ENCODE measurements around the gene MMP25. TPM values are rescaled to one million over a fixed set of nuclear protein-coding genes. Genes with fewer than 3 reads are reported as not detected.

Gene MMP25
- total and polyA plus RNA-seq, 9 of the 15 experiments (the other 6 are each of a cell fraction or from before 2014, with no cell fraction given) = 0.03 to 0.04 TPM; not detected in 7

DNA sequence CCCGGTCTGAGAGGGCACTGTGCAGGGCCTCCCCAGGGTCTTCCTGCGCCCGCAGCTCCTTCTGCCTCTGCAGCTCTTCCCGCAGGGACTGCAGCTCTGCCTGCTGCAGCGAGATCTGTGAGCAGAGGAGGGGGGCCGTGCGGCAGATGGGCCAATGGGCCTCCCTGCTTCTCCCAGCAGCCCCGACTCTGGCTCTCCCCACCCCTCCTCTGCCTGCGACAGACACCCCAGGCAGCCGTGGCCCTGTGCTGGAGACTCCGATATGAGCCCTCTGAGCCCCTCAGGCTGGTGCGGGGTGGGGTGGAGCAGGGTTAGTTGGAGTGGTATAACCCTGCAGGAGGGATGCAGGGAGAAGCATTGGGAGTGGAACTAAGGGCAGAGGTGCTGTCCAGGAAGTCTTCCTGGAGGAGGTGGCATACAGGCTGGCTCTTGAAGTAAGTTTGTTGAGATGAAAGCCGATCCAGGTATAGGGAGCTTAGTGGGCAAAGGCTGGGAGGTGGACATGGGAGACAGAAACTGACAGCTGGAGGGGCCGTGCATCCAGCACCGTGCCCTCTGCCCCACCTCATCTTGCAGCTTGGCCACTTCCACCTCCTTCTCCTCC is 17.5 kb upstream of the MMP25 start (continued):
- TF ChIP-seq, protein P1, sequence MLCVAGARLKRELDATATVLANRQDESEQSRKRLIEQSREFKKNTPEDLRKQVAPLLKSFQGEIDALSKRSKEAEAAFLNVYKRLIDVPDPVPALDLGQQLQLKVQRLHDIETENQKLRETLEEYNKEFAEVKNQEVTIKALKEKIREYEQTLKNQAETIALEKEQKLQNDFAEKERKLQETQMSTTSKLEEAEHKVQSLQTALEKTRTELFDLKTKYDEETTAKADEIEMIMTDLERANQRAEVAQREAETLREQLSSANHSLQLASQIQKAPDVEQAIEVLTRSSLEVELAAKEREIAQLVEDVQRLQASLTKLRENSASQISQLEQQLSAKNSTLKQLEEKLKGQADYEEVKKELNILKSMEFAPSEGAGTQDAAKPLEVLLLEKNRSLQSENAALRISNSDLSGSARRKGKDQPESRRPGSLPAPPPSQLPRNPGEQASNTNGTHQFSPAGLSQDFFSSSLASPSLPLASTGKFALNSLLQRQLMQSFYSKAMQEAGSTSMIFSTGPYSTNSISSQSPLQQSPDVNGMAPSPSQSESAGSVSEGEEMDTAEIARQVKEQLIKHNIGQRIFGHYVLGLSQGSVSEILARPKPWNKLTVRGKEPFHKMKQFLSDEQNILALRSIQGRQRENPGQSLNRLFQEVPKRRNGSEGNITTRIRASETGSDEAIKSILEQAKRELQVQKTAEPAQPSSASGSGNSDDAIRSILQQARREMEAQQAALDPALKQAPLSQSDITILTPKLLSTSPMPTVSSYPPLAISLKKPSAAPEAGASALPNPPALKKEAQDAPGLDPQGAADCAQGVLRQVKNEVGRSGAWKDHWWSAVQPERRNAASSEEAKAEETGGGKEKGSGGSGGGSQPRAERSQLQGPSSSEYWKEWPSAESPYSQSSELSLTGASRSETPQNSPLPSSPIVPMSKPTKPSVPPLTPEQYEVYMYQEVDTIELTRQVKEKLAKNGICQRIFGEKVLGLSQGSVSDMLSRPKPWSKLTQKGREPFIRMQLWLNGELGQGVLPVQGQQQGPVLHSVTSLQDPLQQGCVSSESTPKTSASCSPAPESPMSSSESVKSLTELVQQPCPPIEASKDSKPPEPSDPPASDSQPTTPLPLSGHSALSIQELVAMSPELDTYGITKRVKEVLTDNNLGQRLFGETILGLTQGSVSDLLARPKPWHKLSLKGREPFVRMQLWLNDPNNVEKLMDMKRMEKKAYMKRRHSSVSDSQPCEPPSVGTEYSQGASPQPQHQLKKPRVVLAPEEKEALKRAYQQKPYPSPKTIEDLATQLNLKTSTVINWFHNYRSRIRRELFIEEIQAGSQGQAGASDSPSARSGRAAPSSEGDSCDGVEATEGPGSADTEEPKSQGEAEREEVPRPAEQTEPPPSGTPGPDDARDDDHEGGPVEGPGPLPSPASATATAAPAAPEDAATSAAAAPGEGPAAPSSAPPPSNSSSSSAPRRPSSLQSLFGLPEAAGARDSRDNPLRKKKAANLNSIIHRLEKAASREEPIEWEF (CRISPR knock-in tag; IDR thresholded peaks at IDR 0.05) = no peak
- TF ChIP-seq, protein P2, sequence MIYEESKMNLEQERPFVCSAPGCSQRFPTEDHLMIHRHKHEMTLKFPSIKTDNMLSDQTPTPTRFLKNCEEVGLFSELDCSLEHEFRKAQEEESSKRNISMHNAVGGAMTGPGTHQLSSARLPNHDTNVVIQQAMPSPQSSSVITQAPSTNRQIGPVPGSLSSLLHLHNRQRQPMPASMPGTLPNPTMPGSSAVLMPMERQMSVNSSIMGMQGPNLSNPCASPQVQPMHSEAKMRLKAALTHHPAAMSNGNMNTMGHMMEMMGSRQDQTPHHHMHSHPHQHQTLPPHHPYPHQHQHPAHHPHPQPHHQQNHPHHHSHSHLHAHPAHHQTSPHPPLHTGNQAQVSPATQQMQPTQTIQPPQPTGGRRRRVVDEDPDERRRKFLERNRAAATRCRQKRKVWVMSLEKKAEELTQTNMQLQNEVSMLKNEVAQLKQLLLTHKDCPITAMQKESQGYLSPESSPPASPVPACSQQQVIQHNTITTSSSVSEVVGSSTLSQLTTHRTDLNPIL (CRISPR knock-in tag; IDR thresholded peaks at IDR 0.05) = no peak

Measured in K562 (cell line).